ENCODE measurements around the gene ATF5. TPM values are rescaled to one million over a fixed set of nuclear protein-coding genes. Genes with fewer than 3 reads are reported as not detected.

The ATF5 gene, protein sequence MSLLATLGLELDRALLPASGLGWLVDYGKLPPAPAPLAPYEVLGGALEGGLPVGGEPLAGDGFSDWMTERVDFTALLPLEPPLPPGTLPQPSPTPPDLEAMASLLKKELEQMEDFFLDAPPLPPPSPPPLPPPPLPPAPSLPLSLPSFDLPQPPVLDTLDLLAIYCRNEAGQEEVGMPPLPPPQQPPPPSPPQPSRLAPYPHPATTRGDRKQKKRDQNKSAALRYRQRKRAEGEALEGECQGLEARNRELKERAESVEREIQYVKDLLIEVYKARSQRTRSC
- total RNA-seq, result 8.1 TPM

DNA sequence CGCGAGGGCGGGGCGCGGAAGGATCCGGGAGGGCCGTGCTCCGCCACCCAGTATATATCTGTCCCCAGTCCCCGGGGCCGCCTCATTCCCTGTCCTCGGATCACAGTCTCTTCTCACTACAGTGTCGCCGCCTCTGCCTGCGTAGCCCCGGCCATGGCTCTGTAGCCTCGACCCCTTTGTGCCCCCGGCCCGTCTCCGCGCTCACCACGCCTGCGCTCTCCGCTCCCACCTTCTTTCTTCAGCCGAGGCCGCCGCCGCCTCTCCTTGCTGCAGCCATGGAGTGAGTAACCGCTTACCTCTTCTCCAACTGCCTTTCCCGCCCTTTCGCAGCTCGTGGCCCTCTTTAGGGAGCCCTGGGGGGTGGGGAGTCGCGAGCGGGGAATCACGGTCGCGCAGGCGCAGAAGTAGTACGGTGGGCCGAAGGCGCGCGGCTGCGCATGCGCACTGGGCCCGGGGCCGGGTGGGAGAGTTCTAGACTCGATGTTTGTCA is at the start of gene ATF5, which contains the start of gene NUP62:
TSS of gene ATF5 (plus strand) at position 85 of the 490 bp plus-strand sequence. CDS start 1,646 bp downstream, outside the sequence.
TSS of gene NUP62 (minus strand) at position 384 of the 490 bp plus-strand sequence. CDS start 19,697 bp downstream, outside the sequence.
- DNase-seq (ENCODE audit: low read depth in 2 of 3, low spot score in 2 of 3), result peak; percentile 87 to 99 (median 89)

DNA sequence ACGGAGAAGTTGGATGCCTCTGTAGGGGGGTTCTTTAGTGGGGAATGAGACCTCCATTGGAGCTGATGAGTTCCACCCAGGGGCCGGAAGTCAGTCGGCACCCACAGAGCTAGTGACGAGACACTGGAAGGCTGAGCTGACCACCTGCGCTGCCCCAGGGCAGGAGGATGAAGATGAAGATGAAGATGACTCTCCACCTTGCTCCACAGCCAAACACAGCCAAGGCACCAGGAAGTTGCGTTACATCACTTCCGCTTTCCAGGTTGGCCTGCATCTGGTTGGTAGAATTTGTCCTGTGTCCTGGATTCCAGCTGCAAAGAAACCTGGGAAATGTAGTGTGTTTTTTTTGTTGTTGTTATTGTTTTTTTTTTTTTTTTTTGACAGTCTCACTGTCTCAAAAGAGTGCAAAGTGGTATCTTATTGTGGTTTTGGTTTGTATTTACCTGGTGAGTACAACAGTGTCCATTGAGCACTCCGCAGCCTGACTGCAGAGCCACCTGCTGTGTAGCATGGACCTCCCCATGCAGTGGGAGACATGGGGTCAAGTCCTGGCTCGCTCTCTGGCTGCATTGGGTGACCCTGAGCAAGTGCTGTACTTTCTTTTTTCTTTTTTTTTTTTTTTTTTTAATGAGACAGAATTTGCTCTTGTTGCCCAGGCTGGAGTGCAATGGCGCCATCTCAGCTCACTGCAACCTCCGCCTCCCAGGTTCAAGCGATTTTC is 49.6 kb upstream of the ATF5 start:
- DNase-seq (ENCODE audit: low read depth in 2 of 3, low spot score in 2 of 3), result peak in 1 of 3 donors; percentile 41

DNA sequence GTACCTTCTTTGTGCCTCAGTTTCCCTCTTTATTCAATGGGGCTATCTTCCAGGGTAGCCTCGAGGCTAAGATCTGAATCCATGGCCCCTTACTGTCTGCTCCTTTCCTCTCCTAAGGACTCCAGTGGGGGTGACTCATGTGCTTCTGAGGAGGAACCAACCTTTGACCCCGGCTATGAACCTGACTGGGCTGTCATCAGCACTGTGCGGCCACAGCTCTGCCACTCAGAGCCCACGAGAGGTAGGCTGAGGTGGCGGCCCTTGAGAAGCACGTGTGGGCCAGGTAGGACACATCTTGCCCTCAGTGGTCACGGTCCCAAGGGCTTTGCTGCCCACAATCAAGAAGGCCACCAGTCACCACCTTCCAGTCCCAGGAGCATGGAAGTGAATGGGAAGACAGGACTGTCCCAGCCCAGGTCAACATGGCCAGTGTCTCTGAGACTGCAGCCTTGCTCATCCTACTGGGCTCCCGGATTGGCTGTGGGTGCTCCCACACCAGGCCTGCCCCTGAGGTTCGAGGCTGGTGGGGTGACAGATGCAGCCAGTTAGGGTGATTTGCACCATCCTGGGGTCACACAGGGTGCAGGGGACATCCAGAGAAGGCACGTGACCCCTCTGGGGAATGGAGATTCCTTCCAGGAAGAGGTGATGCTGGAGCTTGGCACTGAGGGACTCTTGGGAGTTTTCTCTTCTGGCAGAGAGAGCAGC is 48.7 kb upstream of the ATF5 start:
- no peak for DNase-seq (ENCODE audit: low read depth in 2 of 3, low spot score in 2 of 3)

DNA sequence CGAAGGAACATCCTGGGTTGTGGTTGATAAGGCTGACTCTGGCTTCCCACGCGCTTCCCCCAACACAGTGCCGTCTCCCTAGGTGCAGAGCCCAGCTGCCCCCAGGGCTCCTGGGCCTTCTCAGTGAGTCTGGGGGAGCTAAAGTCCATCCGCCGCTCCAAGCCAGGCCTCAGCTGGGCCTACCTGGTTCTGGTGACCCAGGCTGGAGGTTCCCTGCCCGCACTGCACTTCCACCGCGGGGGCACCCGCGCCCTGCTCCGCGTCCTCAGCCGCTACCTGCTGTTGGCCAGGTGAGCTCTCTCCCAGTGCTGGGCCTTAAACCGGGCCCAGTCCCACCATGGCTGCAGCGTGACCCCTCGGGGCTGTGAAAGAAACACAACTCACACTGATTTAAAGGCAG is 47.8 kb upstream of the ATF5 start:
- DNase-seq (ENCODE audit: low read depth in 2 of 3, low spot score in 2 of 3), result no peak

DNA sequence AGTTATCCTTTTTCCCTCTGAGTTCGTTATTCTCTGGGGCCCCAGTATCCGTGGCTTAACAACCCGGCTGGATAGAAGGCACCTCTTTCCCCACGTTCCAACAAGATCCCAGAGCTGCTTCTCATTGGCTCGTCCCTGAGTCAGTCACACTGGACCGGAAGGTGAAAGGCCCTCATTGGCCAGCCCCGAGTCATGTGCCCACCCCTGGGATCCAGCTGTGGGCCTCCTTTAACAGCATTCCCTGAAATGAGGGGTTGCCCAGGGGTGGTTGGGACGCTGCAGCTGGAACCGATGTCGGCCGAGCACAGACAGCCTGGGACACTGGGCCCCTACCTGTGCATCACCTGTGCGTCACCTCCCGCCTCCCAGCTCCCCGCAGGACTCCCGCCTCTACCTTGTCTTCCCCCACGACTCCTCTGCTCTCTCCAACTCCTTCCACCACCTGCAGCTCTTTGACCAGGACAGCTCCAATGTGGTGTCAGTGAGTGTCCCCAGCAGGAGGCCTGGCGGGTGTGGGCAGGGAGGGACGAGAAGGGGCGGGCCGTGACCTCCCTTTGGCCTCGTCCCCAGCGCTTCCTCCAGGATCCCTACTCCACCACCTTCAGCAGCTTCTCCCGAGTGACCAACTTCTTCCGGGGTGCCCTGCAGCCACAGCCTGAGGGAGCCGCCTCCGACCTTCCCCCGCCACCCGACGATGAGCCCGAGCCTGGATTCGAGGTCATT is 47.2 kb upstream of the ATF5 start:
- no peak for DNase-seq (ENCODE audit: low read depth in 2 of 3, low spot score in 2 of 3)

DNA sequence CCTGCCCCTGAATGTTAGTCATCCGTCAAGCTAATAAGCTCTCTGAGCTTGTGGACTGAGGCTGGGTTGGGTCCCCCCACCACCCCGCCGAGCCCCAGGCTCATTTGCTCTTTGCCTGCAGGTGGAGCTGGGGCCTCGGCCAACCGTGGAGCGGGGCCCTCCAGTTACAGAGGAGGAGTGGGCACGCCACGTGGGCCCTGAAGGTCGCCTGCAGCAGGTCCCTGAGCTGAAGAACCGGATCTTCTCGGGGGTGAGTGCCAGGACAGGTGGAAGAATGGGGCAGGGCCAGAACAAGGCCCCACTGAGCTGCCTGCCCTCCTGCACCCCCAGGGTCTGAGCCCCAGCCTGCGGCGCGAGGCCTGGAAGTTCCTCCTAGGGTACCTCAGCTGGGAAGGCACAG is 46.4 kb upstream of the ATF5 start:
- DNase-seq (ENCODE audit: low read depth in 2 of 3, low spot score in 2 of 3), result no peak

DNA sequence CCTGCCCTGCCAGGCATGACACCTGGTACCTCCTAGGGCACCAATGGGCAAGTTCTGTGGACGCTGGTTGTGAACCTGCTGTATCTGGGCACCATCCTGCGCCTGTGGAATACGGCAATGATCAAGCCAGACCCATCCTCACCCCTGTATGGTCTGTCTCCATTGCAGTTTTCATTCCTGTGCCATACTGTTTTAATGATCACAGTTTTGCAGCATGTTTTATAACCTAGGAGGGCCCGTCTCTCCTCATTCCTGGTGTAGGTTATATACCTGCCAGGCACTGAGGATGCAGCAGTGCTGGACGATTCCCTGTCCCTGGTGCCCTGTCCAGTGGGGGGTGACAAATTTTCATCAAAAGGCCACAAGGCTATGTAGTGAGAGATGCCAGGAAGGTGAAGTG is 45.9 kb upstream of the ATF5 start:
- no peak for DNase-seq (ENCODE audit: low read depth in 2 of 3, low spot score in 2 of 3)

DNA sequence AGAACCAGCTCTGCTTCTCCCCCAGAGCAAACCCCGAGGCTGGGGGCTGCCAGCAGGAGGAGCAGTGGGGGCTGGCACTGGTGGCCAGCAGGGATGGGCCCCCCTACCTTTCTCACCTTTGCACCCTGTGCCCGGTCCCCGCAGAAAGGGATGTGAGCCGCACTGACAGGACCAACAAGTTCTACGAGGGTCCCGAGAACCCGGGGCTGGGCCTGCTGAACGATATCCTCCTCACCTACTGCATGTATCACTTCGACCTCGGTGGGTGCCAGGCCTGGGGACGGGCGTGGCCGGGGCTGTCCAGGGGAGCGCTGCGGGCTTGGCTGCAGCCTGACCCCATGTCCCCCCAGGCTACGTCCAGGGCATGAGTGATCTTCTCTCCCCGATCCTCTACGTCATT is 44.9 kb upstream of the ATF5 start:
- no peak for DNase-seq (ENCODE audit: low read depth in 2 of 3, low spot score in 2 of 3)

DNA sequence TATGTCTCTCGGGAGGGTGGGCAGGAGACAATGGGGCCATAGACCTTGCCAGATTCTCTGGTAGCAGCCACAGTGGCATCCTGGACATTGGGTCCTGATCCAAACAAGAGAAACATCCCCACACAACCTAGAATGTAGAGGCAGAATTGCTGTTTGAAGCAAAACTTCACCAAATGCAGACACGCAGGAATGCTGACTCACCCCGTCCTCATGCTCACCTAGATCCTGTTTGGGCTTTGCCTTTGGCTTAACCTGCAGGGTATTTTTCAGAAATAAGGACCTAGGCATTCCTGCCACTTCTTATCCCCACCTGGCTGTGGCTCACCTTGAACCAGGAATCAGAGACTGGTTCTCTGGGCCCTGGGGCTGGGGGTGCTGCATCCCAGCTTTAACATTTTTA is 44.2 kb upstream of the ATF5 start:
- no peak for DNase-seq (ENCODE audit: low read depth in 2 of 3, low spot score in 2 of 3)

DNA sequence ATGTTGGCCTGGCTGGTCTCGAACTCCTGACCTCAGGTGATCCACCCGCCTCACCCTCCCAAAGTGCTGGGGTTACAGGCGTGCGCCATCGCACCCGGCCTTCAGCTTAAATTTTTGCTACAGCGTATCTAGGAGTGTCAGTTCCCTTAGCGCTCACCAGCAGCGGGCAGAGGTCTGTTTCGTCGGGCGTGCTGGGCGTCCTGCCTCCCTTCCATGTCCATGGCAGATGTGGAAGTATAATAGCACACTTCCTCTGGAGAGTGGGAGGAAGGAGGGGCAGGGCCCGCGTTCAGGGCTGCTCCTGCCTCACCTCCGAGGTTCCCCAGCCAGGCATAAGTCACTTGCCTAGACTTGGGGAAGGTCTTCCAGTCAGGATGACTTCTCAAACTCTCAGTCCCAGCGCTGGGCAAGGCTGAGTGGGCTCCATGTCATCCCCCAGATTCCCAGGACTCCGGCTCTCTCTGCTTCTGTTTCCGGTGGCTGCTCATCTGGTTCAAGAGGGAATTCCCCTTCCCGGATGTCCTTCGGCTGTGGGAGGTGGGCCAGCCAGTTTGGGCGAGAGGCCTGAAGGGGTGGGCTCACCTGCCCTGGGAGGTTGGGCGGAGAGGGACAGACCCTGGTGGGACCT is 41.9 kb upstream of the ATF5 start:
- no peak for DNase-seq (ENCODE audit: low read depth in 2 of 3, low spot score in 2 of 3)

DNA sequence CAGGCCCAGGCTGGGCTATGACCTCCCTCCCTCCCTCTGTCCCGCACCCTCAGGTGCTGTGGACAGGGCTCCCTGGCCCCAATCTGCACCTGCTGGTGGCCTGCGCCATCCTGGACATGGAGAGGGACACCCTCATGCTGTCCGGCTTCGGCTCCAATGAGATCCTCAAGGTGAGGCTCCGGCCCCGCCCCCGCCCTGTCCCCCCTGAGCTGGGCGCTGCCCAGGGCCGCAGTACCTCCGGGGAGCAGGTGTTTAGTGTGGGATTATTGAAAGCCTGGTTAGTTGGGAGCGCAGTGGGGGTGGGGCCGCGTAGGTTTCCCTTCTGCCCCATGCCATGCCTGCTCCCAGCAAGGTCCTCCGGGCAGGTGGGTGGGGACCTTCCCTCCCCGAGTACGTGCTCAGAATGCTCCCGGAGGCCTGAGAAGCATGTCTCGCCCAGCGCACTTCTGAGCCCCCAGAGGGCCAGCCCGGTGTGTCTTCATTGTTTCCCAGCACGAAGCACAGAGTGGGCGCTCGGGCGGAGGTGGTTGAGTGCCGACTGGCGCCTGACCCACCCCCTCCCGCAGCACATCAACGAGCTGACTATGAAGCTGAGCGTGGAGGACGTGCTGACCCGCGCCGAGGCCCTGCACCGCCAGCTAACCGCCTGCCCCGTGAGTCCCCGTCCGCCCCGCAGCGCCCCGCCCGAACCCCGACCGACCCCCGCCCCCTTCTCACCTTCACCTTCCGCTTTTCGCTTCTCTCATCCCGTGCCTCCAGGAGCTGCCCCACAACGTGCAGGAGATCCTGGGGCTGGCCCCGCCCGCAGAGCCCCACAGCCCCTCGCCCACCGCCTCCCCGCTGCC is 41.1 kb upstream of the ATF5 start:
- DNase-seq (ENCODE audit: low read depth in 2 of 3, low spot score in 2 of 3), result no peak

DNA sequence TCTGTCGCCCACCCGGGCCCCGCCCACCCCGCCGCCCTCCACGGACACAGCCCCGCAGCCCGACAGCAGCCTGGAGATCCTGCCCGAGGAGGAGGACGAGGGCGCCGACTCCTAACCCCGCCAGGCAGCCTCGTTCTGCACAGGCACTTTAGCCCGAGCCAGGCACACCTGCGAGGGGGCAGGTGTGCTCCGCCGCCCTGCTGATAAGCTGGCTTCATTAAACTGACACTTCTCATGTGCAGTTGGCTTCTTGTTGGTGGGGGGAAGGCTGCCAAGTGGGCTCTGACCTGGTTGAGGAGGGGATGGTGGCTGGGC is 40.5 kb upstream of the ATF5 start:
- no peak for DNase-seq (ENCODE audit: low read depth in 2 of 3, low spot score in 2 of 3)

DNA sequence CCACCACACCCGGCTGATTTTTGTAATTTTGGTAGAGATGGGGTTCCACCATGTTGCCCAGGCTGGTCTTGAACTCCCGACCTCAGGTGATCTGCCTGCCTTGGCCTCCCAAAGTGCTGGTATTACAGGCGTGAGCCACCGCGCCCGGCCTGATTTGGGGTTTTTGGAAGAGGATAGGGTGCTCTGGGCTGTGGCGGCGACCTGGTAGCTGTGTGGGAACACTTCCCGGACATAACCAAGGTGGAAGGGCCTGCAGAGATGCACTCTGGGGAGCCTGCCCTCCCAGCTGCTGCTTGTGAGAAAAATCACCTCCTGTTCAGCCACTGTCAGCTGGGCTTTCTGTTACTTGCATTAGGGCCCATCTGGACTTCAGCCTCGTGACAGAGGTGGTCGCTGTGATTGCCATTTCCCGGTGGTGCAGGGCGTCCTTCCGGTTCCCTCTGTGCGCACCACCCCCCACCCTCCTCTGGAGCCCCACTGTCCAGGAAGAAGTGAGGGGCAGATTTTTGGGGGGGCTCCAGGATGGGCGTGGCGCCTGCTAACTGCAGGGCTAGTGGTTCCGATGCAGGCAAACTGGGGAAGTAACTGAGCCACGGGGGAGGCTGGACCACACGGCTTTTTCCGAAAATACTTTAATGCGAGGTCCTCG is 39.8 kb upstream of the ATF5 start:
- DNase-seq (ENCODE audit: low read depth in 2 of 3, low spot score in 2 of 3), result no peak

DNA sequence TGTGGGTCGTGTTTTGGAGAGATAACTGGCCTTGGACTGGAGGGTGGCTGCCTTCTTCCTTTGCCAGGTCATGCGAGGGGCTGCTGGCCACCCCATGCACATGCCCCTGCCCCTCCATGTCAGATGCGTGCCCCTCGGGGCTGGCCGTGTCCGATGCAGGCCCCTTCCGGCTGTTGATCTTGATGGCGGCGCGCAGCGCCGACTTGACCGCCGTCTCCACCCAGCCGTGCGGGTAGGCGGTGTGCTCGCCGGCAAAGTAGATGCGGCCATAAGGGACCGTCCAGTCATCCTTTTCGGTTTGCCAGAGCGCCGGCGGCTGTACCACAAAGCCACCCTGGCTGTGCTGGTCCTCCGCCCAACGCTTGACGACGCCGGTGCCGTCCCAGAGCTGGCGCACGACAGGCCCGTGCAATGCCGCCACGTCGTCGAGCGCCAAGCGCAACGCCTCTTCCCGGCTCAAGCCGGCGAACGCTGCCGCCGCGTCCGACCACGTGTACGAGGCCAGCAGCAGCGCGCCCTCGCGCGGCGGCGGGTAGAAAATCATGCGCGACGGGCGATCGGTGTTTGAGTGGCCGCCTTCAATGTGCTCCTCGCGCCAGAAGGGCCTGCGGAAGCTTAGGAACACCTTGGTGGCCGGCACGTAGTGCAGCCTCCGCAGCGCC is 39.2 kb upstream of the ATF5 start:
- peak; percentile 74 to 89 (median 83) for DNase-seq (ENCODE audit: low read depth in 2 of 3, low spot score in 2 of 3)

DNA sequence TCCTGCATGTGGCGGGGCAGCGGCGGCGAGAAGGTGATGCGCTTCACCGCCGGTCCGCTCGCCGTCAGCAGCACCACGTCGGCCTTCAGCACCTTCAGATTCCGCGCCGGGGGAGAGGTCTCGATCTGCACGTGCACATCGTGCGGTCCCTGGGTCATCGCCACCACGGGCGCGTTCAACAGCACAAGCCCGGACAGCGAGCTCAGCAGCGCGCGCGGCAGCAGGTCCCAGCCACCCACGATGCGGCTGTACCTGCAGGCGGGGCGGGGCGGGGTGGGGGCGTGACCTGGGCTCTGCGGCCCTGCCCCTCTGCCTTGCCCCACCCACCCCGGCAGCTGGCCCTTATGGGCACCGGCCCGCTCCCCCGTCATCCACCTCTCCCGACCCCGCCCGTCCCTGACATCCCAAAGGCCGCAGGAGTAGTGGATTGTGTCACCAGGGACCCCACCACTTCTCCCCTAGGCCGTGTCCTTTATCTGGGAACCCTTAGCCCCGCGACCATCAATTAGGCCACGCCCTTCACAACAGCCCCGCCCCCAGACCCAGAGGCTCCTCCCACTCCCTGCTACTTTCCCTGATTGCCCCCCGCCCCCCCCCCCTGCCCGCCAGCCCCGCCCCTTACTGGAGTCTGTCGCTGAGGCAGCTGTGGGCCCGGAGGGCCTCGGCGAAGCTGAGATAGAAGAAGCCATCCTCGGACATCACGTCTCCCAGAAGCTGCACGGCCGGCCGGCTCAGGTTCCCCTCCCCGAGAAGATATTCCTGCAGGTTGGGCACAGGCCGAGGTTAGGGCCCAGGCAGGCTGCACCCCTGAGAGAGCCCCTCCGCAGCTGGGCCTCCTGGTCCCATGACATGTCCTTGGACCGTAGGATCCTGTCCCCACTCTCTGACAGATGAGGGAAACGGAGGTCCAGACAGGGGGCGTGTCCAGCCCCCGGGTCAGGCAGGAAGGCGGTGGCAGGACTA is 38.4 kb upstream of the ATF5 start:
- DNase-seq (ENCODE audit: low read depth in 2 of 3, low spot score in 2 of 3), result peak; percentile 41 to 58 (median 51)

DNA sequence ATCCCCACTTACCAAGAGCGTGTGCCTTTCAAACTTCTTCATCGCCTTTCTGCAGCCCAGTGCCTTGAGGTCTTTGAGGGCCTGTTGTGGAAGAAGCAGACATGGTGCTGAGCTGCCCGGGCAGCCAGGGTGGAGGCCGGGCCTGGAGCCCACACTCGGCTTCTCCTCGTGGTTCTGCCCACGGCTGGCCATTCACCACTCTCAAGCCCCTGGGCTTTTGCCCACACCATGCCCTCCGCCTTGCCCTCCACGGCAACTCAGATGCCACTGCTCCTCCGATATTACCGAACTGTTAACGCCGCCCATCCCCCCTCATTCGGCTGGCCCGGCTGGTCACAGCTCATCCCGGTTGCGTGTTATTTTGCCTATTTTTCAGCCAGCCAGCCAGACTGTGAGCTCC is 37.6 kb upstream of the ATF5 start:
- no peak for DNase-seq (ENCODE audit: low read depth in 2 of 3, low spot score in 2 of 3)

DNA sequence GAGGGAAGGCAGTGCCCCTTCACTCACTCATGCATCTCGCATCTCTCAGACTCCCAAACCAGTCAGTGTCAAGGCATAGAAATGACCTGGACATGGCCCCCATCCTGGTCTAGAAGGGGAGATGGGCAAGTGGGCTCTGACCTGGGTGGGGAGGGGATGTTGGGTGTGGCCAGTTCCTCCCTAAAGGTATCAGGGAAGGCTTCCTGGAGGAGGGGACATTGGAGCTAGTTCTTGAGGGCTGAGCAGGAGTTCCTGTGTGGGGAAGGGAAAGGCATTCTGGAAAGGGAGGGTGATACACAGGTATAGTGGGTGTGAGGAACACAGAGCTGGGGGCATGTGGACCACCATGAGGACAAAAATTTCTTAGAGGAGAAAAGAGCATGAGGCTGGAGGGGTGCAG is 36.3 kb upstream of the ATF5 start:
- DNase-seq (ENCODE audit: low read depth in 2 of 3, low spot score in 2 of 3), result no peak
